SU-DHL-6 (cell line): ENCODE results near the gene ARSB.

Experiments
- CTCF ChIP-seq: fragments of 200-600 bp; sonication (generic); IDR thresholded peaks from one replicate; pipeline ENCODE4 v1.5.1; 2017; ENCODE audit warnings: antibody characterized with exemption, mild to moderate bottlenecking, low read length, moderate library complexity; ENCODE audit not compliant: insufficient read depth, poor library complexity, severe bottlenecking
- EZH2phosphoT487 ChIP-seq: fragments of 200-600 bp; sonication (generic), shearing (Covaris generic); conservative IDR thresholded peaks from 2 replicates; pipeline ENCODE4 v1.6.1; 2018; ENCODE audit warnings: mild to moderate bottlenecking, antibody characterized with exemption, low read length, moderate library complexity, mixed read lengths

- TF ChIP-seq CTCF (no peak), EZH2phosphoT487 (no peak)
Observed at GRCh38 chr5:78793907-78794662, 191.0 kb downstream of the ARSB start.
